ENCODE results near the gene SFRP5.

SFRP5 gene

DNA sequence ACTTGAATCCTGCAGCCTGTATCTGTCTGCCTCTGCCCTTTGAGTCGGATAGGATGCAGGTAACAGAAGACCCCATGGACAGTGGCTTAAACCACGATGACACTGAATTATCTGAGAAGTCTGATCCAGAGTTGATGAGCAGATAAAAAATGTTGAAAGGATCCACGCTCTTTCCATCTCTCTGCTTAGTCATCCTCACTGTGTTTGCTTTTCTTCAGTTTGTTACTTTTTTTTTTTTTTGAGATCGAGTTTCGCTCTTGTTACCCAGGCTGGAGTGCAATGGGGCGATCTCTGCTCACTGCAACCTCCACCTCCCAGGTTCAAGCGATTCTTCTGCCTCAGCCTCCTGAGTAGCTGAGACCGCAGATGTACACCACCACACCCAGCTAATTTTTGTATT lies 40.9 kb upstream of the SFRP5 start:
- no peak for TF ChIP-seq ZFX (IDR thresholded peaks at IDR 0.05; ENCODE audit: borderline replicate concordance)
- TF ChIP-seq, protein P1, sequence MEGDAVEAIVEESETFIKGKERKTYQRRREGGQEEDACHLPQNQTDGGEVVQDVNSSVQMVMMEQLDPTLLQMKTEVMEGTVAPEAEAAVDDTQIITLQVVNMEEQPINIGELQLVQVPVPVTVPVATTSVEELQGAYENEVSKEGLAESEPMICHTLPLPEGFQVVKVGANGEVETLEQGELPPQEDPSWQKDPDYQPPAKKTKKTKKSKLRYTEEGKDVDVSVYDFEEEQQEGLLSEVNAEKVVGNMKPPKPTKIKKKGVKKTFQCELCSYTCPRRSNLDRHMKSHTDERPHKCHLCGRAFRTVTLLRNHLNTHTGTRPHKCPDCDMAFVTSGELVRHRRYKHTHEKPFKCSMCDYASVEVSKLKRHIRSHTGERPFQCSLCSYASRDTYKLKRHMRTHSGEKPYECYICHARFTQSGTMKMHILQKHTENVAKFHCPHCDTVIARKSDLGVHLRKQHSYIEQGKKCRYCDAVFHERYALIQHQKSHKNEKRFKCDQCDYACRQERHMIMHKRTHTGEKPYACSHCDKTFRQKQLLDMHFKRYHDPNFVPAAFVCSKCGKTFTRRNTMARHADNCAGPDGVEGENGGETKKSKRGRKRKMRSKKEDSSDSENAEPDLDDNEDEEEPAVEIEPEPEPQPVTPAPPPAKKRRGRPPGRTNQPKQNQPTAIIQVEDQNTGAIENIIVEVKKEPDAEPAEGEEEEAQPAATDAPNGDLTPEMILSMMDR (IDR thresholded peaks at IDR 0.05), result no peak

DNA sequence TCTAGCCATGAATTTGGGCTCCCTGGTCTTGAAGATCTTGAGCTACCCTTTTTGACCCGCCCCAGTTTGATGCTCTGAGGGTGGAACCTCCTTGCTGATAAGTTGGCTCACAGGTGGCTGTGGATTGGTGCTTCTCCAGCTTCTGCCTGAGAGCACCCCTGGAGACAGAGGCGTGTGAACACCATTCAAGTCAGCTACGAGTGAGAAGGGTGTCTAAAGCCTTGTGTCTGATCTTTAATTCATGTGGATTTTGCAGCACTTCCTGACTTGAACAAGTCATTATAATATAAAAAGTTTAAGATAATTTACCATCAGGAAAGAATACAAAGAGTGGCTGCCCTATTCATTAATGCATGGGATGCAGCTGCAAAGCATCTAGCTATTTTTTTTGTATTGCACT lies 40.2 kb upstream of the SFRP5 start:
- no peak overlapping the region for H3K27ac ChIP-seq
- TF ChIP-seq, protein P1 (IDR thresholded peaks at IDR 0.05), result no peak
- no peak for TF ChIP-seq ZFX (IDR thresholded peaks at IDR 0.05; ENCODE audit: borderline replicate concordance)

More for the DNA sequence above, 40.9 kb upstream of the SFRP5 start:
- H3K27ac ChIP-seq, result no peak overlapping the region

DNA sequence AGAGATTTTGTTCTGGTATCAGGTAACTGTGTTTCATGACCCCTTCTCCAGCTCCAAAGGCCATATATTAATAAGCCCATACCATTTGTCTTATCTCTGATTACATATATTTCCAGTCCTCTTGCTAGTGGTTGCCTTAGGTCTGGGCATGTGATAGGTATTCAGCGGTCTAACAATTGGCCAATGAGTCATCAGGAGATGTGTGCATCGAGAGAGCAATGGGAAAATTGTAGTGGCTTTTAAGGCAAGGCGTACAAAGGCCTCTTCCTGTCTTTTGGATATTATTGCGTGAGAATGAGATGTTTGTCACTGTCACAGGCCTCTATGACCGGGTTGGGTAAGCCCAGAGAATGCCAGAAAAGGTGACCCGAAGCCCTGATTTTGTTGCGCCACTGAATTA lies 38.6 kb upstream of the SFRP5 start:
- no peak overlapping the region for H3K27ac ChIP-seq
- TF ChIP-seq ZFX (IDR thresholded peaks at IDR 0.05; ENCODE audit: borderline replicate concordance), result no peak
- TF ChIP-seq, protein P1 (IDR thresholded peaks at IDR 0.05), result no peak

DNA sequence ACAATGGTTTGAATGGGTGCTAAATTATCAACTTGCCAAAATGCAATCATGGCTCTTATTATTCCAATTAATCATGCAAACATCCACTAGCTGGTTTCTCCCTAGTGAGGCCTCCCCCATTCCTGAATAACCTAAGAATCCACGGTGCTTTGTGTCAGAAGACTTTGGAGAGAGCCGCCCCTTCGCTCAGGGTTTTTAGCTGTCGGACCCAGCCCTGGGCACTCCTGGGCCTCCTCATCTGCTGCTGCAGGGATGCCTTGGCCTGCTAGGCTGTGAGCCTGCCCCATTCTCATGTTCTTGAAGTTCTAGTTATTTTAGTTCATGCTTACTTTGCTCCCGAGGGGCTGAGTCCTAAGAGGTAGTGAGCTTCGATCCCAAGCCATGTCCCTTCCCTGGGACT lies 34.1 kb upstream of the SFRP5 start:
- TF ChIP-seq, protein P1 (IDR thresholded peaks at IDR 0.05), result no peak
- no peak for TF ChIP-seq ZFX (IDR thresholded peaks at IDR 0.05; ENCODE audit: borderline replicate concordance)
- no peak overlapping the region for H3K27ac ChIP-seq

DNA sequence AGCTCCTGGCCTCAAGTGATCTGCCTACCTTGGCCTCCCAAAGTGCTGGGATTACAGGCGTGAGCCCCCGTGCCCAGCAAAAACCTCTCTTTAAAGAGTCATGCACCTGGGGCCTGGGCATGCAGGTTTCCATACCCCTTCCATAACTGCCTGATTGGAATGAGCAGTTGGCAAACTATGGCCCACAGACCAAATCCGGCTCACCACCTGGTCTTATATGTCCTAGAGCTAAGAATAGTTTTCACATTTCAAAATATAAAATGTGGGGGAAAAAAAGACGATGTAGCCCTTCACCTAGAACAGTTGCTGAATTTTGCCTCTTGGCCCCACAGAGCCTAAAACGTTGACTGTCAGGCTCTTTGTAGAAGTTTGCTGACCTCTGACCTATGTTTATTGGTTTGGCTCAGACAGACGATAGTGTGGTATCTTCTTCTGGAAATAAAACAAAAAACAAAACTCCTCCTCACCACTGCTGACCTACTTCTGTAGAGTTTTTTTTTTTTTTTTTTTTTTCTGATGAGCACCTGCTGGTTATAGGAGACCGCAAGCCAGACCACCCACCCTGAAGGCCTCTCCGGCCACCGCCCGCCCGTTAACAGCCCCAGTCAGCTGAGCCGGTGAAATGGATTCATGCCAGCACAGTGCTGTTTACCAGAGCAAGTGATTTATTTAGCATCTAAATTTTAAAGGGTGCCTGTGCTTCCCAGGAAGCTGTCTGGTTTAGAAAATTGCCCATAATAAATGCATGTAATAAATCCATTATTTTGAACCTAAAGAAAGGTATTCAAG lies 33.5 kb upstream of the SFRP5 start:
- TF ChIP-seq, protein P1 (IDR thresholded peaks at IDR 0.05), result no peak
- no peak for TF ChIP-seq ZFX (IDR thresholded peaks at IDR 0.05; ENCODE audit: borderline replicate concordance)
- no peak overlapping the region for H3K27ac ChIP-seq

DNA sequence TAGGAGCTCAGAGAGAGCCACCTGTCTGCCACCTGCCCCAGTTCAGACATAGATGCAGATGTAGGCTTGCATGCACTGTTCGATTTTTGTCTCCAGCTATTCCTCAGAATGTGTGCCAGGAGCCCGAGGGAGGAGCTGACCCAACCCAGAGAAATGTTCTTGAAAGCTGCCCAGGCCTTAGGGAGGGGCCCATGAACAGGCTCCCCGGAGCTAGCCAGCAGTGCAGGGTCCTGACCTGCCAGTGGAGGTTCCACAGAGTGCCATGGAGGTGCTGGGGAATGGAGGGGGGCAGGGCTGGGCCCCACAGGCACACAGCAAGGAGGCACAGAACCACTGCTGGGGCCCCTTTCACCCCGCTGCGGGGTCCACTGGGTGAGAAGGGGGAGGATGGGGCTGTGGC lies 29.6 kb upstream of the SFRP5 start:
- no peak overlapping the region for H3K27ac ChIP-seq
- TF ChIP-seq, protein P1 (IDR thresholded peaks at IDR 0.05), result no peak
- no peak for TF ChIP-seq ZFX (IDR thresholded peaks at IDR 0.05; ENCODE audit: borderline replicate concordance)

DNA sequence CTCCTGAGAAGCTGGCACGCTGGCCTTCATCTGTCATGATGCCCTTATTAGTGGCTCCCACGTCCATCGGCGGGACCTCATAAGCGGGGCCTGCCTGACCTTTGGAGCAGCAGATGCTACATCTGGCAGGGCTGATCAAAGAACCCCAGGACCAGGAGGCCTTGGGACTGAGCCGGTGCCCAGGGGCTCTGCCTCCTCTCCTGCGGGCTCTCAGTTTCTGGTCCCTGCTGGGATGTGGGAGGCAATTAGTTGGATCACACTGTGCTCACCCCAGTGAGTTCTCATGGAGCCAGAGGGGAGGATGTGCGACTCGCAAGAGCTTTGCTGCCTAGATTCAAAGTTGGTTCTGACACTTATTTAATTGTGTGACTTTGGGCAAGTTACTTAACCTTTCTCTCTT lies 28.7 kb upstream of the SFRP5 start:
- no peak overlapping the region for H3K27ac ChIP-seq
- TF ChIP-seq, protein P1 (IDR thresholded peaks at IDR 0.05), result no peak
- no peak for TF ChIP-seq ZFX (IDR thresholded peaks at IDR 0.05; ENCODE audit: borderline replicate concordance)

Measured in 22Rv1 (cell line).